ENCODE results near the gene RBM7. TPM values are rescaled to one million over a fixed set of nuclear protein-coding genes. Genes with fewer than 3 reads are reported as not detected.

RBM7 gene
- total RNA-seq, 1 donor from 2014 or later: 81.1 TPM

- DNase-seq (ENCODE audit: low read depth): peak; percentile 61
Observed at GRCh38 chr11:114448749-114449482, 48.5 kb downstream of the RBM7 start.

DNA sequence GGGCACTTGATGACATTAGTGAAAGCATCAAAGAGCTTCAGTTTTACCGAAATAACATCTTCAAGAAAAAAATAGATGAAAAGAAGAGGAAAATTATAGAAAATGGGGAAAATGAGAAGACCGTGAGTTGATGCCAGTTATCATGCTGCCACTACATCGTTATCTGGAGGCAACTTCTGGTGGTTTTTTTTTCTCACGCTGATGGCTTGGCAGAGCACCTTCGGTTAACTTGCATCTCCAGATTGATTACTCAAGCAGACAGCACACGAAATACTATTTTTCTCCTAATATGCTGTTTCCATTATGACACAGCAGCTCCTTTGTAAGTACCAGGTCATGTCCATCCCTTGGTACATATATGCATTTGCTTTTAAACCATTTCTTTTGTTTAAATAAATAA, 49.4 kb downstream of the RBM7 start:
- no peak for DNase-seq (ENCODE audit: low read depth)

DNA sequence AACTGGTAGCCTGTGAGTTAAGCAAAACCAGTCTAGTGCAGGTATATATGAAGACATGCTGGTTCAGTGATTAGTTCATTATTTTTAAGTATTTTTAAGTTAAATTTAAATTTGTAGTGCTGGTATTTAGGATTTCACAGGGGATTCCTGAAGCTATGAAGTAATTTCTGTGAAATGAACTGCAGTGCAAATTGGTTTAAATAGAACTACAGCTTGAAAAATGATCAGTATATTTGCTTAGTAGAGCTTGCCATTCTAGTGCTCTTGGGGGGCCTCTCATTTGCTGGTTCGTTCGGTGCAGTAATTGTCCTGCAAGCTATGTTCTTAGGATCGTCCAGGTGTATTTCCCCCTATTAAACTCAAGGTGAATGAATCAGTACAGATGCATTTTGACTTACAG, 51.9 kb downstream of the RBM7 start:
- no peak for DNase-seq (ENCODE audit: low read depth)

Other genes with a start within 250 kb of the RBM7 start
- 1,571 and 2,593 TPM in 2 replicates for gene NNMT, start 104.3 kb upstream of the RBM7 start, total RNA-seq
- gene C11orf71, start 155 bp upstream of the RBM7 start, total RNA-seq: 0.52 and 3.1 TPM in 2 replicates
- gene REXO2, start 38.8 kb downstream of the RBM7 start, total RNA-seq: 166 and 170 TPM in 2 replicates
- not detected in 2 replicates for gene NXPE1, start 159.2 kb downstream of the RBM7 start, total RNA-seq
- gene NXPE4, start 195.1 kb downstream of the RBM7 start, total RNA-seq: not detected in 2 replicates